Astrocyte of the cerebellum (primary cell): ENCODE data around the gene LIMA1.

Source experiments
- DNase-seq: peaks from one replicate; pipeline ENCODE4 v3.0.0-alpha.2; 2011; ENCODE audit warnings: low read depth
- H3K4me3 ChIP-seq: 2 replicates; pipeline ENCODE4 v1.5.1; 2011; ENCODE audit warnings: mild to moderate bottlenecking, low read depth, low read length, moderate library complexity
- in situ Hi-C: cut with HindIII; loops from 2 replicates; pipeline ENCODE4 v1.10.0; 2017; ENCODE audit warnings: low sequenced_read_pairs
- TF ChIP-seq, protein P1 (sequence below): IDR thresholded peaks from 2 replicates; pipeline ENCODE4 v1.5.1; 2012; ENCODE audit warnings: low read length, low read depth, moderate library complexity, mild to moderate bottlenecking; ENCODE audit errors: missing control alignments

LIMA1 gene

DNA sequence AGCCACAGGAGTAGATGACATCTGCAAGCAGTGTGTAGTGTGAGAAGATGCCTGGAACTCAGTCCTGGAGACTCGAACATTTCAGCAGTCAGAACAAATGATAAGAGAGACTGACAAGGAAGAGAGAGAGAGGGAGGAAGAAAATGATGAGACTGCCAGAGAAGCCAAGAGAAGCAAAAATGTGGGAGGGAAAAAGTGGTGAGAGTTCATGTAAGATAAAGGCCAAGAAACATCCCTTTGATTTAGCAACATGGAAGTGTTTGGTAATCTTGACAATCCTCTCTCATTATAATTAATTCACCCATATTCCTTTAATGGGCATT is 42.6 kb downstream of the LIMA1 start:
- no peak overlapping the region for H3K4me3 ChIP-seq
- in situ Hi-C loops, result loop anchor here (5.0 kb wide), 1 partner anchor 42 kb away; the partner anchor contains the start of gene LIMA1
- DNase-seq, result no peak
- TF ChIP-seq, protein P1, sequence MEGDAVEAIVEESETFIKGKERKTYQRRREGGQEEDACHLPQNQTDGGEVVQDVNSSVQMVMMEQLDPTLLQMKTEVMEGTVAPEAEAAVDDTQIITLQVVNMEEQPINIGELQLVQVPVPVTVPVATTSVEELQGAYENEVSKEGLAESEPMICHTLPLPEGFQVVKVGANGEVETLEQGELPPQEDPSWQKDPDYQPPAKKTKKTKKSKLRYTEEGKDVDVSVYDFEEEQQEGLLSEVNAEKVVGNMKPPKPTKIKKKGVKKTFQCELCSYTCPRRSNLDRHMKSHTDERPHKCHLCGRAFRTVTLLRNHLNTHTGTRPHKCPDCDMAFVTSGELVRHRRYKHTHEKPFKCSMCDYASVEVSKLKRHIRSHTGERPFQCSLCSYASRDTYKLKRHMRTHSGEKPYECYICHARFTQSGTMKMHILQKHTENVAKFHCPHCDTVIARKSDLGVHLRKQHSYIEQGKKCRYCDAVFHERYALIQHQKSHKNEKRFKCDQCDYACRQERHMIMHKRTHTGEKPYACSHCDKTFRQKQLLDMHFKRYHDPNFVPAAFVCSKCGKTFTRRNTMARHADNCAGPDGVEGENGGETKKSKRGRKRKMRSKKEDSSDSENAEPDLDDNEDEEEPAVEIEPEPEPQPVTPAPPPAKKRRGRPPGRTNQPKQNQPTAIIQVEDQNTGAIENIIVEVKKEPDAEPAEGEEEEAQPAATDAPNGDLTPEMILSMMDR, result no peak

DNA sequence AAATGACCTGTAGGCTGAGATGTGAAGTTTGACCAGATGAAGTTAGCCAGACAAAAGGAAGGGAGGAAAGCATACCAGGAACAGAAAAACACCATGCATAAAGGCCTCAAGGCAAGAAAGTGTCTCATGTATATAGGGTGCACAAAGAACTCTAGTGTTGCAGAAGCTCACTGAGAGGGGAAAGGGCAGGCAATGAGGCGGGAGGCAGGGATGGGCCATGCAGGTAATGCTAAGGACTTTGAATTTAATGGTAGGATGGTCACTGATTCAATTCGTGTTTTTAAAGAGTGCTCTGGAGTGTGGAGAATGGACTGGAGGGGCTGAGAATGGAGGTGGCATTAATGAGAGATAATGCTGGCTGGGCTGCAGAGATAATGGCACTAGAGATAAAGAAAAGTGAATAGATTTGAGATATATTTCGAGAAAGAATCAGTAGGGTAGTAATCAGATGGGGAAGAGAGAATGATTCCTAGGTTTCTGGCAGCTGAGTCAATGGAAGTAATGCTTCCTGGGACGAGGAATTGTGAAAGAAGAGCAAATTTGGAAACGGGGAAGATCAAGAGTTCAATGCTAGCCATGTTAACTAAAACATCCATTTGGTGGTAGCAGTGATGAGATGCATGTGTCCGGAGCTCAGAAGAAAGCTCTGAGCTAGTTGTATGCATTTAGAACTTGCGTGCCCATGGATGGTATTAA is 43.1 kb downstream of the LIMA1 start:
- no peak for DNase-seq
- in situ Hi-C loops, result loop anchor here (5.0 kb wide), 1 partner anchor 42 kb away; the partner anchor contains the start of gene LIMA1
- TF ChIP-seq, protein P1, result no peak
- no peak overlapping the region for H3K4me3 ChIP-seq

DNA sequence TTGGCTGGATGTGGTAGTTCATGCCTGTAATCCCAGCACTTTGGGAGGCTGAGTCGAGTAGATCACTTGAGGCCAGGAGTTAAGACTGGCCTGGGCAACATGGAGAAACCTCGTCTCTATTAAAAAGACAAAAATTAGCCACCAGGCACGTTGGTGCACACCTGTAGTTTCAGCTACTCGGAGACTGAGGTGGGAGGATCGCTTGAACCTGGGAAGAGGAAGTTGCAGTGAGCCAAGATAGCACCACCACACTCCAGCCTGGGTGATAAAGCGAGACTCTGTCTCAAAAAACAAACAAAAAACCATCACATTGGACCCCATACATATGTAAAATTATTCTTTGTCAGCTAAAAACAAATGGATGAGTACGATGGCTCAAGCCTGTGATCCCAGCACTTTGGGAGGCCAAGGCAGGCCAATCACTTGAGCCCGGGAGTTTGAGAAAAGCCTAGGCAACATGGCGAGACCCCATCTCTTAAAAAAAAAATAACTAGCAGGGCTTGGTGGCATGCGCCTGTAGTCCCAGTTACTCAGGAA is 43.9 kb downstream of the LIMA1 start:
- TF ChIP-seq, protein P1, result no peak
- no peak for DNase-seq
- in situ Hi-C loops, result no loop called here
- no peak overlapping the region for H3K4me3 ChIP-seq

DNA sequence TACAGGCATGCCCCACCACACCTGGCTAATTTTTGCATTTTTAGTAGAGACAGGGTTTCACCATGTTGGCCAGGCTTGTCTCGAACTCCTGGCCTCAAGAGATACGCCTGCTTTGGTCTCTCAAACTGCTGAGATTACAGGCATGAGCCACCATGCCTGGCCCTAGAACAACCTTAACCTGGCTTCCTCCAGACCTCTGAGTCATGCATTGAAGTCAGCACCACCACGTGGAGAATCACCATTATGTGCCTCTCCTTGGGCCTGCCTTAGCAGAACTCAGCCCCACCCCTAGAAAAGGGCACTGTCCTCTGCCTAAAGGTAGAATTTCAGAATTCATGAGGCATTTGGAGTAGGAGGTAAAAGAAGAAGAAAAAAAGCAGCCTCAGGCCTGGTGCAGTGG is 49.0 kb downstream of the LIMA1 start:
- in situ Hi-C loops, result no loop called here

DNA sequence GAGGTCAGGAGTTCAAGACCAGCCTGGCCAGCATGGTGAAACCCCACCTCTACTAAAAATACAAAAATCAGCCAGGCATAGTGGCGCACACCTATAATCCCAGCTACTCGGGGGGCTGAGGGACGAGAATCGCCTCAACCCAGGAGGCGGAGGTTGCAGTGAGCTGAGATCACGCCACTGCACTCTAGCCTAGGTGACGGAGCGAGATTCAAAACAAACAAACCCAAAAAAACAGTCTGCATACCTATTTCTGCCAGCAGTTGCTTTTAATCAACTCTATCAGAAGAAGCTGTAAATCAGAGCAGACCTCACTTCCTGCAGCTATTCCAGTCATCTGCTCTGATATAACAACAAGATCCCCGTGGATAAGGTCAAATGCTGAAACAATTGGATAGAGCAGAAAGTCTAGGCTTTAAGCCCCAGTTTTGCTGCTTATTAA is 50.5 kb downstream of the LIMA1 start:
- H3K4me3 ChIP-seq, result no peak overlapping the region
- no peak for DNase-seq
- TF ChIP-seq, protein P1, result no peak
- in situ Hi-C loops, result no loop called here

More for the DNA sequence above, 49.0 kb downstream of the LIMA1 start:
- TF ChIP-seq, protein P1, result no peak
- no peak overlapping the region for H3K4me3 ChIP-seq
- DNase-seq, result no peak

DNA sequence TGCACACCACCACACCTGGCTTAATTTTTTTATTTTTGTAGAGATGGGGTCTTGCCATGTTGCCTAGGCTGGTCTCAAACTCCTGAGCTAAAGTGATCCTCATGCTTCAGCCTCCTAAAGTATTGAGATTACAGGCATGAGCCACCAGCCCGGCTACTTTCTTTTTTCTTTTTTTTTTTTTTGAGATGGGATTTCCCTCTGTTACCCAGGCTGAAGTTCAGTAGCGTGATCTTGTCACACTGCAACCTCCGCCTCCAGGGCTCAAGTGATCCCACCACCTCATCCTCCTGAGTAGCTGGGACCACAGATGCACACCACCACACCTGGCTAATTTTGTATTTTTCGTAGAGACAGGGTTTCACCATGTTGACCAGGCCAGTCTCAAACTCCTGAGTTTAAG is 51.1 kb downstream of the LIMA1 start:
- in situ Hi-C loops, result no loop called here
- no peak overlapping the region for H3K4me3 ChIP-seq
- no peak for DNase-seq
- TF ChIP-seq, protein P1, result no peak
